WERI-Rb-1 (cell line): ENCODE measurements around the gene SRSF8.

Experiments
- DNase-seq: peaks from one replicate; pipeline ENCODE4 v3.0.0-alpha.2; 2020
- H3K27ac ChIP-seq: fragments of 250-450 bp; sonication (Bioruptor Pico); 2 replicates; pipeline ENCODE4 v1.5.1; 2020; ENCODE audit warnings: mild to moderate bottlenecking, moderate library complexity
- H3K27me3 ChIP-seq: fragments of 250-450 bp; sonication (Bioruptor Pico); 2 replicates; pipeline ENCODE4 v1.5.1; 2021; ENCODE audit warnings: mild to moderate bottlenecking, low read depth, moderate library complexity; ENCODE audit not compliant: insufficient read depth, severe bottlenecking
- H3K36me3 ChIP-seq: fragments of 250-450 bp; sonication (Bioruptor Pico); 2 replicates; pipeline ENCODE4 v1.5.1; 2020; ENCODE audit warnings: mild to moderate bottlenecking, moderate library complexity
- H3K4me3 ChIP-seq: 2 replicates; pipeline ENCODE4 v1.5.1; 2011; ENCODE audit warnings: low read depth, mild to moderate bottlenecking, control low read depth, low read length
- H3K9me3 ChIP-seq: fragments of 250-450 bp; sonication (Bioruptor Pico); 2 replicates; pipeline ENCODE4 v1.5.1; 2021; ENCODE audit warnings: mild to moderate bottlenecking, moderate library complexity; ENCODE audit not compliant: severe bottlenecking
- TF ChIP-seq, protein P1 (sequence below): IDR thresholded peaks from 2 replicates; pipeline ENCODE4 v1.5.1; 2011; ENCODE audit warnings: low read depth, mild to moderate bottlenecking, control low read depth, inconsistent platforms, low read length

Gene SRSF8

DNA sequence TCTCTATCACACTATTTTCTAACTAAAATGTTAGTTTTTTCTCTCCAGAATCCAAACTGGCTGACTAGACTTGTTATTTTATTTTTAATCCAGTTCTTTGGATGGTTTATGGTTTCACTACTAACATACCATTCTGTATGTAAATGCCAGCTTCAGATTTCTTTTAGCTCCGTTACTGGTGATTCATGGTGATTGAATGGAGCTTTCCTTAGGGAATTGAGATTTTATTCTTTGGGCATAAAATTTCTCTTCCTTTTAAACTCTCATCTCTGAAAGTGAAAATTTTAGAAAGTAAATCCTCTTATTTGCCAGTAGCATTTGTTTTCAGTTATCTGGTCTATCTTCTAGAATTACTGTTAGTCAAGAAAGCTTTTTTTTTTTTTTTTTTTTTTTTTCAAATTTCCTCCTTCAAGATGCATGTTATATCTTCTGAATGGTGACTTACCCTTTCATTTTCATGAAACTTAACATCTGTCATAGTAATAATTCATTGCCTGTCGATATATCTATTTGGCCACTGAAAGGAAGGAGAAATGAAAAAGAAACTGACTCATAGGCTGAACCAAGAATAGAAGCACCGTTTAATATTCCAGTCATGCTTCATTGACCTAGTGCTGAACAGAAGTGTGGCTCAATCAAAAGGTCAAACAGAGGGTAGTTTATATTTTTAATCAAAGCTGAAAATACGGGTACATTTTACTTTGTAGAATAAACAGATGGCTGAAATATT lies 29.3 kb downstream of the SRSF8 start:
- Histone ChIP-seq H3K27me3 (no peaks in the 10 kb centered on the region), H3K27ac (no peak overlapping the region), H3K9me3 (no peaks in the 10 kb centered on the region), H3K36me3 (no peaks in the 10 kb centered on the region), H3K4me3 (no peak overlapping the region)
- TF ChIP-seq, protein P1, sequence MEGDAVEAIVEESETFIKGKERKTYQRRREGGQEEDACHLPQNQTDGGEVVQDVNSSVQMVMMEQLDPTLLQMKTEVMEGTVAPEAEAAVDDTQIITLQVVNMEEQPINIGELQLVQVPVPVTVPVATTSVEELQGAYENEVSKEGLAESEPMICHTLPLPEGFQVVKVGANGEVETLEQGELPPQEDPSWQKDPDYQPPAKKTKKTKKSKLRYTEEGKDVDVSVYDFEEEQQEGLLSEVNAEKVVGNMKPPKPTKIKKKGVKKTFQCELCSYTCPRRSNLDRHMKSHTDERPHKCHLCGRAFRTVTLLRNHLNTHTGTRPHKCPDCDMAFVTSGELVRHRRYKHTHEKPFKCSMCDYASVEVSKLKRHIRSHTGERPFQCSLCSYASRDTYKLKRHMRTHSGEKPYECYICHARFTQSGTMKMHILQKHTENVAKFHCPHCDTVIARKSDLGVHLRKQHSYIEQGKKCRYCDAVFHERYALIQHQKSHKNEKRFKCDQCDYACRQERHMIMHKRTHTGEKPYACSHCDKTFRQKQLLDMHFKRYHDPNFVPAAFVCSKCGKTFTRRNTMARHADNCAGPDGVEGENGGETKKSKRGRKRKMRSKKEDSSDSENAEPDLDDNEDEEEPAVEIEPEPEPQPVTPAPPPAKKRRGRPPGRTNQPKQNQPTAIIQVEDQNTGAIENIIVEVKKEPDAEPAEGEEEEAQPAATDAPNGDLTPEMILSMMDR = no peak
- no peak for DNase-seq

DNA sequence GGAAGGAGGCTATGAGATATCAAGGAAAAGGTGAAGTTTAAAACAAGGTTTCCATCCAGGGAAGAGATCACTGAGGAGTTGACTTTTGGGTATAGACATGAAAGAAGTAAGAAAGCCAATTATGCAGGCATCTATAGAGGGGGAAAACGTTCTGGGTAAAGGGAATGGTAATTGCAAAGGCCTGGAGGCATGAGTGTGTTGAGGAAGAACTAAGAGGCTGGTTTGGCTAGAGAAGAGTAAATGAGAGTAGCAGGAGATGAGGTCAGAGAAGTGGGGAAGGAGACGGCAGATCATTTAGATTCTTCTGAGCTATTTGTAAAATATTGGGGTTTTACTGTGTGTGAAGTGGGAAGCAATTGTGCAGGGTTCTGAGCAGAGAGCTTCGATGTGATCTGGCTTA lies 30.5 kb downstream of the SRSF8 start:
- TF ChIP-seq, protein P1 = no peak
- no peaks in the 10 kb centered on the region for H3K9me3 ChIP-seq
- no peak for DNase-seq
- no peak overlapping the region for H3K4me3 ChIP-seq
- H3K27me3 ChIP-seq = no peaks in the 10 kb centered on the region
- no peak overlapping the region for H3K27ac ChIP-seq
- H3K36me3 ChIP-seq = no peaks in the 10 kb centered on the region

DNA sequence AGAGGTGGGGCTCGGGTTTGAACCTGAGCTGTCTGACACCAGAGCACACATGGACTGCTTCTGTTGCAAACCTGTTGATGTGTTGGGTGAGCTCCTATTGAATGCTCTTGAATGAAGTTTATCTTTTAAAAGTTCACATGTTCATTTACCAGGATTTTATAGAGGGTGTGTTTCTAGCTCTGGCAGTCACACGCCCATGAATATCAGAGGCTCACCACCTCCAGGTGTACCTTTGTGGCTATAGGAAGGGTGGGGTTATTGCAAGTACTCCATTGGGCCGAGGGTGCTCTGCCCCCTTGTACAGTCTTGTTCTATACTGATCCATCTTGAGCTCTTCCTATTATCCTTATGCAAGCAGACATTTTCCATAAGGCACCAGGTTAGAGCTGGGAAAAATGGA lies 32.1 kb downstream of the SRSF8 start:
- DNase-seq = no peak
- H3K36me3 ChIP-seq = no peaks in the 10 kb centered on the region
- no peaks in the 10 kb centered on the region for H3K27me3 ChIP-seq
- TF ChIP-seq, protein P1 = no peak
- no peak overlapping the region for H3K27ac ChIP-seq
- no peaks in the 10 kb centered on the region for H3K9me3 ChIP-seq
- H3K4me3 ChIP-seq = no peak overlapping the region

DNA sequence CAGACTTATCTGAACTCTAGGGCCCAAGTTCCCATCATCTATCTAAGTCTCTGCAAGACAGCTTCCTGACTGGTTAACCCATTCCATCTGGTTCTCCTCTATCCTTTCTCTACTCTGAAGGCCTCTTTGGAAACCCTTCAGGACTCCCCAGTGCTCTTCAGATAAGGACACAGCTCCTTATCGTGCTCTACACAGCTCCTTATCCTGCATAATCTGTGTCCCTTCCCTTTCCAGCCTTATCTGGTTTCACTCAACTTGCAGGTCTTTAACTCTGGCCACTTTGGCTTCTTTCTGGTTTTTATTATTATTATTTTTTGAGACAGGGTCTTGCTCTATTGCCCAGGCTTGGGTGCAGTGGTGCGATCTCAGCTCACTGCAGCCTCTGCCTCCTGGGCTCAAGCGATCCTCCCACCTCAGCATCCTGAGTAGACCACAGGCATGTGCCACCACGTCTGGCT lies 33.5 kb downstream of the SRSF8 start:
- no peaks in the 10 kb centered on the region for H3K9me3 ChIP-seq
- no peaks in the 10 kb centered on the region for H3K36me3 ChIP-seq
- H3K27me3 ChIP-seq = no peaks in the 10 kb centered on the region
- TF ChIP-seq, protein P1 = no peak
- H3K4me3 ChIP-seq = no peak overlapping the region
- no peak for DNase-seq
- no peak overlapping the region for H3K27ac ChIP-seq

DNA sequence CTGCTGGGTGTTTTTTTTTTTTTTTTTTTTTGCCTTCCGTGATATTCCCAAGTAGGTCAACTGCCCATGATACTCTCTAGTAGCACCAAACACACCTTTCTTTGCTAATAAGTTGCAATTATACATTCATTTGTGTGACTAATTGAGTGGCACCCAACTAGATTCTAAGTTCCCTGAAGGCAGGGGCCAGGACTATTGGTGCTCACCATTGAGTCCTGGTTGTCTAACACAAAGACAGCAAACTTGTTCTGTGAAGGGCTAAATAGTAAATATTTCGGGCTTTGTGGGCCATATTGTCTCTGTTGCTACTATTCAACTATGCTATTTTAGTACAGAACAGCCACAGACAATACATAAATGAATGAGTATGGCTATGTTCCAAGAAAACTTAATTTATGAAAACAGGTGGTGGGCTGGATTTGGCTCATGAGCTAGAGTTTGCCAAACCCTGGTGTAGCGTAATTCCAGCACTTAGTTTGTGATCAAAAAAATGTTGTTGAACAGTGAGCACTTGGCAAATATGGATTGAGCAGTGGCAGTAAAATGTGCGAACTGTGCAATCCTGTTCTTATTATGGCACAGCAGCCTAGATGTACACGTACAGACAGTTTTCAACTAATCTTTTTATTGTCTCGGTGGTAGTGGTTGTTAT lies 34.3 kb downstream of the SRSF8 start:
- no peak overlapping the region for H3K27ac ChIP-seq
- DNase-seq = no peak
- H3K4me3 ChIP-seq = no peak overlapping the region
- no peaks in the 10 kb centered on the region for H3K9me3 ChIP-seq
- H3K27me3 ChIP-seq = no peaks in the 10 kb centered on the region
- no peaks in the 10 kb centered on the region for H3K36me3 ChIP-seq
- TF ChIP-seq, protein P1 = no peak
